ENCODE results near the gene ARFRP1.

Gene ARFRP1

DNA sequence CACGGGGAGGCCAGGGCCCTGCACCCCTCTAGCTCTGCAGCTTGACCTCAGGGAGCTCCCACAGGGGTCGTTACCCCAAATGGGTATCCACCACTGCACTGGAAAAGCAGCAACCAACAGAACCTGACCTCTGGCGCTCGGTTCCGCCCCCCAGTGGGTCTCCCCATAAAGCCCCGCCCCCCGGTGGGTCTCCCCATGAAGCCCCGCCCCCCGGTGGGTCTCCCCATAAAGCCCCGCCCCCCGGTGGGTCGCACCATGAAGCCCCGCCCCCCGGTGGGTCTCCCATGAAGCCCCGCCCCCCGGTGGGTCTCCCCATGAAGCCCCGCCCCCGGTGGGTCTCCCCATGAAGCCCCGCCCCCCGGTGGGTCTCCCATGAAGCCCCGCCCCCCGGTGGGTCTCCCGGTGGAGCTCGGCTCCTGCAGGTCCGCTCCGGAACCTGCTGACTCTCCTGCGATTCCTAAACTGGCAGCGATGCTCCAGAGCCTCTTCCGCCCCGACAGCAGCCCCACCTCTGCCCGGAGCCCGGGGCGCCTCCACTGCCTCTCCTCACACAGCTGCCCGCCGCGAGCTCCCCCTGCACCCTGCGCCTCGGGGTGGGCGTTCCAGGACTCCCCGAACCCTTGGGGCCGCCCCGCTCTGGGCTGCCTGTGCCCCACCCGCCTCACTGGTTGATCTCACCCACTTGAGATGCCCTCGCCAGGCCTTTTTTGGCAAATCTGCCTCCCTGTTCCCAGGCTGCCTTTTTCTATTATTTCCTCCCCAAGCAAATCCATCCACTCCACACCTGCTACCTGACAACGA lies 43.9 kb upstream of the ARFRP1 start:
- no peak for DNase-seq (ENCODE audit: low read depth)
- H3K4me3 ChIP-seq (ENCODE audit: low read length): no peak overlapping the region
- TF ChIP-seq, protein P1, sequence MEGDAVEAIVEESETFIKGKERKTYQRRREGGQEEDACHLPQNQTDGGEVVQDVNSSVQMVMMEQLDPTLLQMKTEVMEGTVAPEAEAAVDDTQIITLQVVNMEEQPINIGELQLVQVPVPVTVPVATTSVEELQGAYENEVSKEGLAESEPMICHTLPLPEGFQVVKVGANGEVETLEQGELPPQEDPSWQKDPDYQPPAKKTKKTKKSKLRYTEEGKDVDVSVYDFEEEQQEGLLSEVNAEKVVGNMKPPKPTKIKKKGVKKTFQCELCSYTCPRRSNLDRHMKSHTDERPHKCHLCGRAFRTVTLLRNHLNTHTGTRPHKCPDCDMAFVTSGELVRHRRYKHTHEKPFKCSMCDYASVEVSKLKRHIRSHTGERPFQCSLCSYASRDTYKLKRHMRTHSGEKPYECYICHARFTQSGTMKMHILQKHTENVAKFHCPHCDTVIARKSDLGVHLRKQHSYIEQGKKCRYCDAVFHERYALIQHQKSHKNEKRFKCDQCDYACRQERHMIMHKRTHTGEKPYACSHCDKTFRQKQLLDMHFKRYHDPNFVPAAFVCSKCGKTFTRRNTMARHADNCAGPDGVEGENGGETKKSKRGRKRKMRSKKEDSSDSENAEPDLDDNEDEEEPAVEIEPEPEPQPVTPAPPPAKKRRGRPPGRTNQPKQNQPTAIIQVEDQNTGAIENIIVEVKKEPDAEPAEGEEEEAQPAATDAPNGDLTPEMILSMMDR (conservative IDR thresholded peaks at IDR 0.05; ENCODE audit: low read depth, low read length): no peak

DNA sequence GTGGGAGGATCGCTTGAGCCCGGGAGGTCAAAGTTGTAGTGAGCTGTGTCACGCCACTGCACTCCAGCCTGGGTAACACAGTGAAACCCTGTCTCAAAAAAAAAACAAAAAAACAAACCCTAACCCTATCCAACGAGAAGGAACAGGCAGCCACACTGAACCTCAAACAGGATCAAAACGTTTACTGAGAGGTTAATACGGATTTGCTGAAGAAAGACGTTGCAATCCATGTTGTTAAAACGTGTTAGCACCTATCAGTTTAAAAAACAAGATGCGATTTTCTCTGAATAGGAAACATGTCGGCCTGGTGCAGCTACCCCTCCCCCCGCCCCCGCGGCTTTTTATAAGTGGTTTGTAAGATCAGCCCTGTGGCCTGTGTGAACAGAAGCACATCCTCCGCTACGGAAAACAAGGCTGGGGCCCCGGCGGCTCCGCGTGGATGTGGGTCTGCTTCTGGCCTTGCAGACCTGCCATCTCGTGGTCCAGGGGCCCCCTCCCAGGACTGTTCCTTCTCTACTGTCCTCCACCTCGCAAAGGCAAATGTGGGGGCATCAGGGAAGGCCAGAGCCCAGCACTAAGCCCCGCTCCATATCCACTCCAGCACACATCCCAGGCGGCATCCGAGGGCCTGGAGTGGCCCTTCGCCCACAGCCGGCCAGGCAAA lies 43.2 kb upstream of the ARFRP1 start:
- TF ChIP-seq, protein P1 (conservative IDR thresholded peaks at IDR 0.05; ENCODE audit: low read depth, low read length): no peak
- DNase-seq (ENCODE audit: low read depth): no peak
- no peak overlapping the region for H3K4me3 ChIP-seq (ENCODE audit: low read length)

DNA sequence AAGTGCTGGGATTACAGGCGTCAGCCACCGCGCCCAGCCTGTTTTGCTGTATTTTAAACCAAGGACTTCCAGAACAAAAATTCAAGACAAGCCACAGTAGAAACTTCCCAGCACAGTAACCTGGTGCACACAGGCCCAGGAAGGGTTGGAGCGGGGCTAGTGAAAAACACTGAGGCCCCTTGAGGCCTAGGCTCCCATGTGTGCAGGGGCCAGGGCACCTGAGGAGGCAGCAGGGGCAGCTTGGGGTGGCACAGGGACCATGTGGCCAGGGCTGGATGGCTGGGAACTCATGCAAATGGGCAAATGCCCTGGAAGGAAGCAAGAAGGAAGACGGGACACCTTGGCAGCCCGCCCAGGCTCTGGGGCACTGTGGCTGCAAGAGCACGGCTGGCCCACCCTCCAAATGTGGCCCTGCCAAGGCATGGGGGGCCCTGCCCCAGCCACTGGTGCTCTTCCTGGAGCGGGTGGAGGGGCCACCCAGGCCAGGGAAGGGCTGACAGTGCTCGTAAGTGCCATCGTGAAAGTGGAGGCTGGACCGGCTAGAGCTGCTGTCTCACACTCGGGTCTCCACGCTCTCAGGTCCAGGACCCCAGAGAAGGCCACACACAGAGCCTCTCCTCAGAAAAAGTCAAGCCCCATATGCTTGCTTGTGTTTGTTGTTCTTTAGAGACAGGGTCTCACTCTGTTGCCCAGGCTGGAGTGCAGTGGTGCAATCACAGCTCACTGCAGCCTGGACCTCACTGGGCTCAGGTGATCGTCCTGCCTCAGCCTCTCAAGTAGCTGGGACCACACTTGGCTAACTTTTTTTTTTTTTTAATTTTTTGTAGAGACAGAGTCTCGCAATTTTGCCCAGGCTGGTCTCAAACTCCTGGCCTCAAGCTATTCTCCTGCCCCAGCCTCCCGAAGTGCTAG lies 42.1 kb upstream of the ARFRP1 start:
- no peak for DNase-seq (ENCODE audit: low read depth)
- TF ChIP-seq, protein P1 (conservative IDR thresholded peaks at IDR 0.05; ENCODE audit: low read depth, low read length): no peak
- no peak overlapping the region for H3K4me3 ChIP-seq (ENCODE audit: low read length)

DNA sequence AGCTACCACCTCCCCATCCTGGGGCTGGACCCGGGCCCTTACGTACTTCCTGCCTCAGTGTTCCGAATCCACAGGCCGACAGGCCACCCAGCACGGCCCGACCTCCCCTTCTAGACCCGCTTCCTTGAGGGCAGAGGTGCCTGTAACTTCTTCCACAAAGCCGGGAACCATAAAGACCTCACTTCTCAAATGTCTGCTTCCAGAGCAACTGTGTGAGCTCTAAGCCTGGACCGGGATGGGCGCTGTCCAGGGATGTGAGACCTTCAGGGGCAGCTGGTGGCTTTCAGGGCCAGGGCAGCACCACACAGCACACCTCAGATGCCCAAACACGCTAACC lies 41.1 kb upstream of the ARFRP1 start:
- H3K4me3 ChIP-seq (ENCODE audit: low read length): no peak overlapping the region
- no peak for DNase-seq (ENCODE audit: low read depth)
- TF ChIP-seq, protein P1 (conservative IDR thresholded peaks at IDR 0.05; ENCODE audit: low read depth, low read length): no peak

DNA sequence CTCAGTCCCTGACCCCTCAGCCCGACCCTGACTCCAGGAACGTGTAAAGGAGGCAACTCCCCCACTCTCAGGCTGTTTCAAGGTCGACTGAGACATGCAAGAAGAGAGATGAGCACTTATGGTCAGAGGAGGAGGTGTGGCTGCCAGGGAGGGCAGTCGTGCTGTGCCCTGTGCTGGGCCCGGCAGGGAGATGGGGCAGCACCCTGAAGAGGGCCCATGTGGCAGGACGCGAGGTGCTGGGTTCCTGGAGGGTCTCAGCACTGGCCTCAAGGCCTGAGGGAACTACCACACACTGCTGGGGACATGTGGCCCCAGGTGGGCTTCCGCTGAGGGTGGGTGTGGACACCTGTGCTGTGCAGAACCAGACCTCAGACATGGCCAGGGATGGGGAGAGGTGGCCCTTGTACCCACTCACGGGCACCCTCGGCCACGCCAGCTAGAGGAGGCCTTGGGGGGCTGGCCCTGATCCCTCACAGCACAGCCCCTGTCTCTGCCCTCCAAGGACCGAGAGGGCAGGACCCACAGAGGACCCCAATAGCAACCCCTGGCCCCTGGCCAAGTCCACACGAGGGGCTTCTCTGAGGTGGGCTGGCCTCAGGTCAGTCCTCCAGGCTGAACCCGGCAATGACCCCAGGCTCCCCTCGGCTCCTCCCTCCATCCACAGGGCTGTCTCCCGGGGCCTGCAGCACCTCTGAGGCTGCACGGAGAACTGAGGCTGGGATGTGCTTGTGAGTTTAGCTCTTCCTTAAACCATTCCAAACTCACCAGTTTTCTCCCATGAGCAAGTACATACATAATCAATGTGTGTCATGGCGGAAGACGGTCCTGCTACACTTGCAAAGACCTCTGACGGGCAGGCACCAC lies 40.5 kb upstream of the ARFRP1 start:
- TF ChIP-seq, protein P1 (conservative IDR thresholded peaks at IDR 0.05; ENCODE audit: low read depth, low read length): no peak
- no peak for DNase-seq (ENCODE audit: low read depth)
- no peak overlapping the region for H3K4me3 ChIP-seq (ENCODE audit: low read length)

DNA sequence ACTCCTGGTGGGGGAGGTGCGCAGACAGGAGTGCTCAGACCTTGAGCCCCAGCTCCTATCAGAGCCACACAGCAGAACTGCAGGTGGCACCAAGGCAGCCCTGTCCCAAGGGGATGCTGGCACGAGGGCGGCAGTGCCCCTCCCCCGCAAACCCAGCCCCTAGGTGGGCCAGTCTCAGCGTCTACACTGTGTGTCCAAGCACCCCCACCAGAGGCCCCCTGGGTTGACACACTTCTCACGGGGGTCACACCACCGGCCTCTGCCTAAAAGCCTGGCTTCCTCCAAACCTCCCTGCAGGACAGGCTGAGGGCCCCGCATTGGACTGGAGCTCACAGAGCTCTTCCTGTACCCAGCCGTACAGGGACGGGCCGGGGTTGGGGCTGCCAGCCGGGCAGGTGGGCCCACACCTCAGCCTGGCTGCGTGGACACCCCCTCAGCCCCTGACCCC lies 39.9 kb upstream of the ARFRP1 start:
- TF ChIP-seq, protein P1 (conservative IDR thresholded peaks at IDR 0.05; ENCODE audit: low read depth, low read length): no peak
- no peak for DNase-seq (ENCODE audit: low read depth)
- no peak overlapping the region for H3K4me3 ChIP-seq (ENCODE audit: low read length)

Measured in retinal pigment epithelial cell (primary cell).